Fibroblast of gingiva (primary cell): ENCODE measurements around the gene TTLL7.

Source experiments
- DNase-seq: peaks from one replicate; pipeline ENCODE4 v3.0.0-alpha.2; 2011; ENCODE audit warnings: low read depth

Gene TTLL7

DNA sequence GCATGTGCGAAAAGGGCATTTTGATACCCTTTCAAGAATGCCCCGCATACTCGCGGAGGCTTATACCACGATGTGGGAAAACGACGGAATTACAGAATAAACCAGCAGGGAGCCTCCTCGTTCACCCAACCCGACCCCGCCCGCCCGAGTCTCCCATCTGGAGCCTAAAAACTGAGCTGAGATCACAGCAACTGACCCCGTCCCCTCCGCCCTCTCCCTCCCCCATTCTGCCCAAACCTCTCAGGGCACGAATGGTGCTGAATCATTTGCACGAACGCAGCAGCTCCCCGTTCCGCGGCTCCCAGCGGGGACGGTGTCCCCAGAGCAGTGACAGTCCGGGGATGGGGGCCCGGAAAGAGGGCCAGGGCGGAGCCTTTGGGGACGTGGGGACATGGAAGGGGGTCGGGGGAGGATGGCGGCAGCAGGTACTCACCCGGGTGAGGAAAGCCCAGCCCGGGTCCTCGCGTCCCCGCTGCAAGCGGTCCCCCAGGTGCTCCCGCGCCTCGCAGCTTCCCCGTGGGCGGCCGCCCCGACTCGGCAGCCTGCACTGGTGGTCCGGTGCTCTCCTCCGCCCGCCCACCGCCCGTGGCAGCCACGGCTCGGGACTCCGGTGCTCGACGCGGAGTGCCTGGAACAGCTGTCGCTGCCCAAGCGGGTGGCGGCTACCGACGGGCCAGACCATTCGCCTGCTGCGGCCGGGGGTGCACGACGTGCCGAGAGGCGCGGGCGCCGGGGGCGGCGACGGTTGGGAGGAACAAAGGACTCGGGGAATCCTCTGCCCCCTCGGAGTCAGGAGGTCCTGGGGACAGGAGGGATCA is at the start of gene TTLL7:
TTLL7 (minus strand) TSS at position 635 of the 818 bp plus-strand sequence. CDS start 46,921 bp downstream, outside the sequence.
- DNase-seq, result peak; percentile 79

DNA sequence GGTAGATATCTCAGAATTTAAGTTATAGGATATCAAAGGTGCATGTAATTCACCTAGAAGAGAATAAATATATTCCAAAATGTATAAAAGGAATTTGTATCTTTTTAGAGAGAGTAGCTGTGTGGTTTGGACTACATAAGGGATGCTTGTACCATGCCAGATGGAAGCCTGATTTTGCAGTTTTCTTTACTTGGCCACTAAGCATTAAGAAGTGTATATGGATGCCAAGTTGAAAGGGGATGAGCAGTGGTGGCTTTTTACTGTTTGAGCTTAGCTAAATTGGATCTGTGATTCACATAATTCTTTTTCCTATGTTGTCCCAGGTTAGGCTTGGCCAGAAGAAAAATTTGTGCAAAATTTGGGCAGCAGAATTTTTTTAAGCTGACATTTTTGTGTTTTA is 43.5 kb upstream of the TTLL7 start:
- DNase-seq, result no peak

DNA sequence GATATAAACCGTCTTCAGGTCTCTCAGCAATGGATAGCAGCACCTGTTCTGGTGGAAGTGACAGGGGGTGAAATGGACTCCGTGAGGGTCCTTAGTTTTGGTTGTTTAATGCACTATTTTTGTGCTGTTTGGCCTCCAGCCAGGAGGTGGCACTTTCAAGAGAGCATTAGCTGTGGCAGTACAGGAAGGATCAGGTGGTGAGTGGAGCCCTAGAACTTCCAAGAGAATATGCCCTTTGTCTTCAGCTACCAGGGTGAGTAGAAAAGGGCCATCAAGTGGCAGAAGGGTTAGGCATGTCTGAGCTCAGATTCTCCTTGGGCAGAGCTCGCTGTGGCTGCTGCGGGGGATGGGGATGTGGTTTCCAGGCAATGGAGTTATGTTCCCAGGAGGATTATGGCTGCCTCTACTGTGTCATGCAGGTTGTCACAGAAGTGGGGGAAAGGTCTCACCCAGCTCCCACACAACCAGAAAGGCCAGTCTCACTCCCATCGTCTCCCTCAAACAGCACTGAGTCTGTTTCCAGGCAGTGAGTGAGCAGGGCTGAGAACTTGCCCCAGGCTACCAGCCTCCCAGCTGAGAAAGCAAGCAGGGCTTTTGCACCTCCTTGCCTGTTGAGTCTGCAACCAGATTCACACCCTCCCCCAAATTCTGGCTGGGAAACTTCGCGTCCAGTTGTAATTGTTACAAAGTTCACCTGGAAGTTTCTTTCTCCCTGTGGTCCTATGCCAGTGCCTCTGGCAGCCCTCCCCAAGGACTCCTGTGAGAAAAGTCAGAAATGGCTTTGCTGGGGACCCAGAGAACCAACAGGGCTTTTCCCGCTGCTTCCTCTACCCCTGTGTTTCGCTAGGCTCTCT is 39.1 kb upstream of the TTLL7 start:
- DNase-seq, result no peak

GRCh38 chr1:84031802-84032327 is 32.9 kb upstream of the TTLL7 start:
- no peak for DNase-seq

DNA sequence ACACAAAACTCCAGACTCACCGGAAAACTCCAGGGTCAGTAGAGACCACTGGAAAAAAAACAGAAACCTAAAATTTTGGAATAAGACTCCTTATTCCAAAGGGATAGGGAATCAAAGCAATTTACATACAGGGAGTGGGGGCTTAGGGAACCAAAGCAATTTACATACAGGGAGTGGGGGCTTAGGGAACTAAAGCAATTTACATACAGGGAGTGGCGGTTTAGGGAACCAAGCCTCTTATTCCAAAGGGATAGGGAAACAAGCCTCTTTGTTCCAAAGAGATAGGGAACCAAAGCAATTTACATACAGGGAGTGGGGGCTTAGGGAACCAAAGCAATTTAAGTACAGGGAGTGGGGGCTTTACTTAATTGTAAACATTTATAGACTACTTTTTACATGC is 28.4 kb upstream of the TTLL7 start:
- no peak for DNase-seq

GRCh38 chr1:84025966-84026365 is 27.0 kb upstream of the TTLL7 start:
- DNase-seq, result no peak

DNA sequence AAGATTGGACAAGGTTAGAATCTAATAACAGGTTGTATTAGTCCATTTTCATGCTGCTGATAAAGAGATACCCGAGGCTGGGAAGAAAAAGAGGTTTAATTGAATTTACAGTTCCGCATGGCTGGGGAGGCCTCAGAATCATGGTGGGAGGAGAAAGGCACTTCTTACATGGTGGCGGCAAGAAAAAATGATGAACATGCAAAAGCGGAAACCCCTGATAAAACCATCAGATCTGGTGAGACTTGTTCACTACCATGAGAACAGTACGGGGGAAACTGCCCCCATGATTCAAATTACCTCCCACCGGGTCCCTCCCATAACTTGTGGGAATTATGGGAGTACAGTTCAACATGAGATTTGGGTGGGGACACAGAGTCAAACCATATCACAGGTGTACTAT is 22.9 kb upstream of the TTLL7 start:
- no peak for DNase-seq

GRCh38 chr1:84020151-84020550 is 21.2 kb upstream of the TTLL7 start:
- DNase-seq, result no peak

DNA sequence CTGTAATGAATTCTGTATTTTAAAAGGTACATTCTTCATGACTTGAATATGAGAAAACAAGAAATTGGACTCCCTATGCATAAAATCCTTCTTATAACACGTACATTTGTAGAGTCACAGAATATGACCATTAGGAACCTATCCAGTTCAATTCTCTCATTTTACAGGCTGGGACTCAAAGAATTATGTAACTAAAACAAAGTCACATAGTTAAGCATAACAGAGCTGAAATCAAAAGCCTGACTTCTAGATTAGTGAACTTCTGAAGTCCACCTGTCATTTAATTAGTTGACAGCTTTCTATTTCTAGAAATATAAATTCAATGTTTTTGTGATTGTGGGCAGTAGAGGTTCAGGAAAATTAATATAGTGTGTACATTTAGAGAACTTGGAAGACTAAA is 20.3 kb upstream of the TTLL7 start:
- DNase-seq, result no peak

DNA sequence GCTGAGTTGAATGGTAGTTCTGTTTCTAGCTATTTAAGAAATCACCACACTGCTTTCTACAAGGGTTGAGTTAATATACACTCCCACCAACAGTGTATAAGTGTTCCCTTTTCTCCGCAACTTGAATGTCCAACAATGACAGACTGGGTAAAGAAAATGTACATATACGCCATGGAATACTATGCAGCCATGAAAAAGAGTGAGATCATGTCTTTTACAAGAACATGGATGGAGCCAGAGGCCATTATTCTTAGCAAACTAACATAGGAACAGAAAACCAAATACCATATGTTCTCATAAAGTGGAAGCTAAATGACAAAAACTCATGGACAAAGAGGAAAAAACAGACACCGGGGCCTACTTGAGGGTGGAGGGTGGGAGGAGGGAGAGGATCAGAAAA is 14.8 kb upstream of the TTLL7 start:
- no peak for DNase-seq

DNA sequence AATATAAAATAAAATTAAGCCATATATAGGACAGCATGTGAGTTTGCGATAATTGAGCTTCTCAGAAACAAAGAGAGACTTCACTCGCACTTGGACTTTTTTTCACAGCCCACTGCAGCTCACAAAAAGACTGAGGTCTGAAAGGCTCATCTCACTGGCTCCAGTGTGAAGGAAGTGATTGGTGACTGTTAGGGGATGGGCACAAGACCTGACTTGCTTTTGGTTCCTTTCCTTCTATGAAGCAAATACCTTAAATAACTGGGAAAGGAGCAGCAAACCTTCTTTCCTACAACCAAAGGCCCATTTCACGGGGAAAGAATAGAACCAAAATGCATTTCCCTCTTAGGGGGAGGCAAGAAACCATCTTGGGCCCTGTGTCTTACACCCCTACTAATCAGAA is 13.1 kb upstream of the TTLL7 start:
- no peak for DNase-seq

- DNase-seq, result no peak
Observed at GRCh38 chr1:84010136-84010535, 11.2 kb upstream of the TTLL7 start.

DNA sequence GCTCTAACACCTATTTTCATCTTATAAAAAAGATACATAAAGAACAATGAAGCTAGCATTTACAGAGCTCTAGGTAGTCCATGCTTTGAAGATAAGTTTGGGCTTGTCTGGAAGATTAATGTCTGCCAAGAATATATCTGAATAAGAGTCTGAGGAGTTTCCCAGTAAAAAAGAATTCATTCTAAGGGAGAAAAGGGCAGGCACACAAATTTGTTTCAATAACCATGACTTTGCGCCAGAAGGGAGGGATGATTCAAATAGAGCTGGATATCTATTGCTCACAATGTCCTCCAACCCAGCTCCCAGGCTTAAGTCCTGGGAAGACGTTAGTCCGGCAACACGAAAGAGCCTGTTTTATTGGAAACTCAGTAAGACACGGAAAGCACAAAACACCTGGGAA is 9.7 kb upstream of the TTLL7 start:
- DNase-seq, result no peak

DNA sequence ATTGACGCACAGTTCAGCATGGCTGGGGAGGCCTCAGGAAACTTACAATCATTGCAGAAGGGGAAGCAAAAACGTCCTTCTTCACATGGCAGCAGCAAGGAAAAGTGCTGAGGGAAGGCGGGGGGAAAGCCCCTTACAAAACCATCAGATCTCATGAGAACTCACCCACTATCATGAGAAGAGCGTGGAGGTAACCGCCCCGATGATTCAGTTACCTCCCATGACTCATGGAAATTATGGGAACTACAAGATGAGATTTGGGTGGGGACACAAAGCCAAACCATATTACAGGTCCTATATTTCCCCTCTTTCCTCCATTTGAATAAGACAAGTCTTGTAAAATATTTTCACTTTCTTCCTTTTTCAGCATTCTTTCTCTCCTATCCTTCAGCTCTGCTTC is 7.7 kb upstream of the TTLL7 start:
- DNase-seq, result no peak

DNA sequence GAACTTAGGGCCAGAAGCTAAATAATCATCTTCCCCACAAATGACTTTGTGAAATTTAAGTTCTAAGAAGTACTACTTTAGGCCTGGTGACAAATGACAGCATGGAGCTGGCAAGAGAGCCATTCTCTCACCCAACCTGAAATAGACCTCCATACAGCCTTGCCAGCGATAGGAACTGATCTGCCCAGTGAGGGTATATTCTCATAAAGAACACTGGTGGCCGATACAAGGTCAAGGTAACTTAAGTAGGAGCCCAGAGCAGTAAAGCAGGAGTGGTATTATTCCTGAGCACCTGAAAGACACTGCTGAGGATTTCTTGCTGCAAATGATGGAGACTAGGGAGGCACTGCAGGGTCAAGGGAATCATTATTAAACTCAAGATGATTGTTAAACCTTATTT is 2.6 kb upstream of the TTLL7 start:
- DNase-seq, result no peak

- DNase-seq, result no peak
Observed at GRCh38 chr1:84000954-84001495, 2.1 kb upstream of the TTLL7 start.

DNA sequence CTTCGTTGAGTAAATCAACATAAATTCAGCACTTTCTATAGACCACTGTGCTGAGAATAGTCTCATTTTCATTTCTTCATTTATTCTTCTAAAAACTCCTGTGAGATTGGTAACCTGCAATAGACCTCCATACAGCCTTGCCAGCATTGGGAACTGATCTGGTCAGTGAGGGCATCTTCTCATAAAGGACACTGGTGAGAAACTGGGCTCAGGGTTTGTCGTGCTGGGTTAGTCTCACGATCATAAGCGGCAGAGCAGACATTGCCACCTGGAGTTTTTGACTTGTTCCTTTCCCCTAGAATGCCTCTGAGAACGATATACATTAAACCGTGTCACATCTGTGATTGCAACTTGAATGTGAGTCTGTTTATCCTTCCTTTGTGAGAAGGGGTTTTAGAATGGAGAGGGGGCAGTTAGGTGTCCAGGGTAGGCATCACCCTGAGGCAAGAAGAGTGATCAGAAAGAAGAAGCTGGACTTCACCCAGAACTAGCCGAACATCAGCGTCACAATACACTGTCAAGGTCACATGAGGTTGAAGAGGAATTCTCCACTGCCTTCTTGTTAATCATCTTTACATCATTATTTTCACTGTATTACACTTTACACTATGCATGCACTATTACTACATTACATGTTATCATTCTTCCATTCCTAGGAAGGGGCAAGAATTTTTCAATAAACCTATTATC is 1.4 kb upstream of the TTLL7 start:
- DNase-seq, result no peak

DNA sequence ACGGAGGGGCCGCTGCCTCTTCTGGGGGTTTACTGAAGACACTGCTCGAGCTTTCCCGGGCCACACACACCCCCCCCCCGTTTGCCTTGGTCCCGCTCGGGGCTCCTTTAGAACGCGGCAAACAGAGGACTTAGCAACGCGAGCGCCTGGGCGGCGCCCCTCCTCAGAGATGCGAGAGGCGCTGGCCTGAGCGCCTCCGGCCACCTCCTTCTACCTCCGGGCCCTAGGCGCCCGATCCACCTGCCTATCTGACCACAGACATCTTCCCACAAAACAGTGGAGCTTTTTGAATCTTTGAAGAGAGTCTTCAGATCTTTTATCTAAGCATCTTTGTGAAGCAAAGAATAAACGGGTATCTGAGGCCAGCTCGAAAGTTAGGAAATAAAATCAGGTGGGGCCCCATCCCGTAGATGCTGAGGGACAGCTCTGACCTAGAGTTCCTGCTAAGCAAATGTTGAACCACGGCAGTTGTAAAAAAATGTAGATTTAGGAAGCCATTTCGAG is 436 bp upstream of the TTLL7 start:
- DNase-seq, result peak; percentile 78

- no peak for DNase-seq
Observed at GRCh38 chr1:83998205-83998497, 781 bp downstream of the TTLL7 start.

DNA sequence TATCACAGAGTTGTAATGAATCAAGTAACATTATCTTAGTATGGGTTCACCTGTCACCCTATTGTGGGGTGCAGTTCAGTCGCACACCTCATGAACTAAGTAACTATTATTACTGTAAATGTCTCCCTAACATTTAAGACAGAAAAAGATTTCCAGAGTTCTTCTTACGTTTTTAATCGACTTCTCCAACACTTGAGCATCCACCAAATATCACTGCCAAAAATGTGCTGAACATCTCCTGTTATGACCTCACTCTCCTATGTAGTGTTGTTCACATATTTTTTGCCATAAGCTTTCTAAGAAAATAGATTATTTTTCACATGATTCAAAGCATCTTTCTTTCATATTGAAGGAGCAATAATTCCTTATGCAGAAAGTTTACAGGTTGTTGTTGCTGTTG is 1.3 kb downstream of the TTLL7 start:
- DNase-seq, result no peak

GRCh38 chr1:83996621-83997020 is 2.3 kb downstream of the TTLL7 start:
- peak; percentile 39 for DNase-seq

- DNase-seq, result no peak
Observed at GRCh38 chr1:83996191-83996590, 2.7 kb downstream of the TTLL7 start.
